A549 (cell line): ENCODE data around the gene SORT1. TPM values are rescaled to one million over a fixed set of nuclear protein-coding genes. Genes with fewer than 3 reads are reported as not detected.

Experiments
- ATAC-seq, 2 experiments: fragments of 200-7000 bp in 1 of 2; fragments of >200 bp in 1 of 2; cut with Nextera tagmentation in 1 of 2; cut with Tn5 transposase in 1 of 2; 3 replicates each; pipeline versions ENCODE4 v1.8.0 to v1.9.1; 2018 to 2020; ENCODE audit warnings: mild to moderate bottlenecking in 1 of 2, moderate library complexity in 1 of 2
- CTCF ChIA-PET: fragments of 300-600 bp; sonication (Branson Sonifier 250); formaldehyde crosslinking; extraction: SDS; loops from one replicate; lab custom pipeline; 2021; ENCODE audit warnings: antibody characterized with exemption, inconsistent platforms; lab: Yijun Ruan, JAX
- POLR2A ChIA-PET: fragments of 350-600 bp; formaldehyde crosslinking; extraction: SDS; loops from one replicate; lab custom pipeline; 2021; ENCODE audit warnings: antibody characterized with exemption, inconsistent platforms; lab: Yijun Ruan, JAX
- DNase-seq, 2 experiments: peaks; one replicate each; pipeline versions ENCODE4 v3.0.0 to v3.0.0-alpha.2; 2011 to 2016; ENCODE audit warnings: low read depth in 1 of 2, low spot score in 1 of 2
- FAIRE-seq: peaks from 2 replicates; lab custom pipeline; 2011; peaks lifted over from hg19 to GRCh38; lab: Jason Lieb, UNC
- H3K27ac ChIP-seq, 2 experiments: fragments of >200 bp; sonication (Bioruptor Twin); formaldehyde crosslinking; 3 replicates each; pipeline ENCODE4 v1.5.1; 2016 to 2017
- H3K4me1 ChIP-seq: fragments of >200 bp; sonication (Bioruptor Twin); formaldehyde crosslinking; 3 replicates; pipeline ENCODE4 v1.6.1; 2016
- H3K4me2 ChIP-seq: fragments of >200 bp; sonication (Bioruptor Twin); formaldehyde crosslinking; 3 replicates; pipeline ENCODE4 v1.6.1; 2016
- H3K4me3 ChIP-seq: fragments of >200 bp; sonication (Bioruptor Twin); formaldehyde crosslinking; 3 replicates; pipeline ENCODE4 v1.5.1; 2016
- H3K9me3 ChIP-seq: fragments of >200 bp; sonication (Bioruptor Twin); formaldehyde crosslinking; 3 replicates; pipeline ENCODE4 v1.6.1; 2016
- BHLHE40 ChIP-seq: IDR thresholded peaks from 2 replicates; pipeline ENCODE4 v1.6.1; 2012; ENCODE audit warnings: low read depth, low read length, inconsistent platforms
- EHMT2 ChIP-seq: fragments of 200-600 bp; sonication (generic); IDR thresholded peaks from 2 replicates; pipeline ENCODE4 v1.6.1; 2016; ENCODE audit warnings: antibody characterized with exemption, low read depth, mild to moderate bottlenecking, moderate library complexity
- EP300 ChIP-seq, 2 experiments: fragments of >200 bp; sonication (Bioruptor Twin); formaldehyde crosslinking; IDR thresholded peaks; 2 replicates in 1 of 2; 3 replicates in 1 of 2; pipeline ENCODE4 v1.6.1; 2016 to 2017
- FOSL2 ChIP-seq, 2 experiments: fragments of 450-650 bp in 1 of 2; fragments of >200 bp in 1 of 2; sonication (Bioruptor Twin) in 1 of 2; formaldehyde crosslinking; IDR thresholded peaks; 2 replicates each; pipeline versions ENCODE4 v1.5.0 to v1.6.1; 2016 to 2020; ENCODE audit warnings: mild to moderate bottlenecking in 1 of 2, moderate library complexity in 1 of 2
- FOXS1 ChIP-seq: fragments of 250-450 bp; sonication (Bioruptor Pico); IDR thresholded peaks from 2 replicates; pipeline ENCODE4 v1.5.0; 2020; ENCODE audit warnings: mild to moderate bottlenecking, moderate library complexity
- GATA3 ChIP-seq: IDR thresholded peaks from 2 replicates; pipeline ENCODE4 v1.6.1; 2012; ENCODE audit warnings: borderline replicate concordance
- HDAC2 ChIP-seq: fragments of 200-600 bp; sonication (generic); IDR thresholded peaks from 2 replicates; pipeline ENCODE4 v1.6.1; 2016
- HOXA7 ChIP-seq: fragments of 250-450 bp; sonication (Bioruptor Pico); IDR thresholded peaks from 2 replicates; pipeline ENCODE4 v1.5.0; 2020; ENCODE audit warnings: mild to moderate bottlenecking, moderate library complexity
- JUN ChIP-seq, 2 experiments: fragments of >200 bp; sonication (Bioruptor Twin); formaldehyde crosslinking; IDR thresholded peaks; 2 replicates in 1 of 2; 3 replicates in 1 of 2; pipeline ENCODE4 v1.6.1; 2016 to 2017
- JUNB ChIP-seq: fragments of >200 bp; sonication (Bioruptor Twin); formaldehyde crosslinking; IDR thresholded peaks from 2 replicates; pipeline ENCODE4 v1.6.1; 2016
- KDM1A ChIP-seq: fragments of 200-600 bp; sonication (generic); IDR thresholded peaks from 2 replicates; pipeline ENCODE4 v1.6.1; 2016; ENCODE audit warnings: low read depth, mild to moderate bottlenecking
- MYC ChIP-seq: IDR thresholded peaks from 2 replicates; pipeline ENCODE4 v1.6.1; 2012; ENCODE audit warnings: mild to moderate bottlenecking, inconsistent platforms, low read length, improper control_type of control experiment, borderline replicate concordance
- NPAS2 ChIP-seq: fragments of 250-450 bp; sonication (Bioruptor Pico); IDR thresholded peaks from 2 replicates; pipeline ENCODE4 v1.8.0; 2022; ENCODE audit warnings: mild to moderate bottlenecking, moderate library complexity, borderline replicate concordance
- TP53 ChIP-seq: fragments of 250-450 bp; sonication (Bioruptor Pico); IDR thresholded peaks from 2 replicates; pipeline ENCODE4 v1.5.0; 2021; ENCODE audit warnings: mild to moderate bottlenecking, moderate library complexity
- ZFP36 ChIP-seq: fragments of 450-650 bp; IDR thresholded peaks from 2 replicates; pipeline ENCODE4 v1.6.1; 2014; ENCODE audit warnings: borderline replicate concordance; ENCODE audit not compliant: partially characterized antibody
- ZNF302 ChIP-seq: fragments of 250-450 bp; sonication (Bioruptor Pico); IDR thresholded peaks from 2 replicates; pipeline ENCODE4 v1.9.0; 2021; ENCODE audit warnings: inconsistent platforms, mild to moderate bottlenecking, moderate library complexity
- WGBS: methylation state at CpG from one replicate; pipeline ENCODE4 v1.1.6; 2017; ENCODE audit errors: missing lambda C conversion rate; 5-methylcytosine and 5-hydroxymethylcytosine counted together
- polyA plus RNA-seq, 4 experiments: library from polyadenylated mRNA; depleted of rRNA in 3 of 4; stranded (reverse); fragments of >200 nt; fragmentation: RNase III in 1 of 4; extraction: RNeasy Plus Mini Kit Qiagen cat#74134 plus additional on column Dnase treatment in 1 of 4; gene quantifications; 2 replicates in 3 of 4; 3 replicates in 1 of 4; pipeline ENCODE4 v1.2.3, GENCODE V29; 2011 to 2017
- TF ChIP-seq, protein P1 (sequence below): fragments of >200 bp; sonication (Bioruptor Twin); formaldehyde crosslinking; IDR thresholded peaks from 3 replicates; pipeline ENCODE4 v1.6.1; 2016

Gene SORT1
- polyA plus RNA-seq, 2 of the 4 experiments (the other 2 are of a cell fraction), result 6.0 to 14.7 TPM

DNA sequence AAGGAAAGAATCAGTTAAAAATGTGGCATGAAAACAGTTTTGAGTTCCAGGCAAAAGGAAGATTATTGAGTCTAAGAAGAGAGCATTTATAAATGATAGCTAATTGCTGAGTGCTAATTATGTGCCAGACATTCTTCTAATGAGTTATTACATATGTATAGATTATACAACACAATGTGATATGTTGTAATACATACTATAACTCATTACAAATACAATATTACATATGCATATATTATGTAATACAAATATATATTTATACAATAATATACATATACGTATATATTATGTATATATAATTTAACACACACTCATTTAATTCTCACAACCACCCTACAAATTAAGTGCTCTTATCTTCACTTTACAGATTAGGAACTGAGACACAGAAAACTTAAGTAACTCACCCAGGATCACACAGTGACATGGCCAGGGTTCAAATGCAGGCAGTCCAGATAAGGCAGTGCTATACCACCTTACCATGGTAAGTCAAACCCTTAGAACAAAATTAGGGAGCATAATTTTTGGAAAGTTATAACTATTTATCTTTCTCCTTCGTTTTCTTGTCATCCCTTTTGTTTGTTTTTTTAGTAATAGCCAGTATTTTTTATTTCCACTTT is 4.0 kb downstream of the SORT1 start:
- WGBS, result 51% methylated on average over 2 of the region's 2 CpGs
- H3K27ac ChIP-seq, result no peak overlapping the region
- DNase-seq, result no peak
- TF ChIP-seq HDAC2 (no peak), JUNB (no peak), GATA3 (no peak), EHMT2 (no peak), NPAS2 (CRISPR knock-in tag) (no peak), EP300 (IDR thresholded peaks at IDR 0.05) (no peak)
- TF ChIP-seq, protein P1, sequence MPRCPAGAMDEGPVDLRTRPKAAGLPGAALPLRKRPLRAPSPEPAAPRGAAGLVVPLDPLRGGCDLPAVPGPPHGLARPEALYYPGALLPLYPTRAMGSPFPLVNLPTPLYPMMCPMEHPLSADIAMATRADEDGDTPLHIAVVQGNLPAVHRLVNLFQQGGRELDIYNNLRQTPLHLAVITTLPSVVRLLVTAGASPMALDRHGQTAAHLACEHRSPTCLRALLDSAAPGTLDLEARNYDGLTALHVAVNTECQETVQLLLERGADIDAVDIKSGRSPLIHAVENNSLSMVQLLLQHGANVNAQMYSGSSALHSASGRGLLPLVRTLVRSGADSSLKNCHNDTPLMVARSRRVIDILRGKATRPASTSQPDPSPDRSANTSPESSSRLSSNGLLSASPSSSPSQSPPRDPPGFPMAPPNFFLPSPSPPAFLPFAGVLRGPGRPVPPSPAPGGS, result no peak
- TF ChIP-seq, all 56 proteins: peak for 0
- ChIA-PET CTCF (interaction anchor here (1.3 to 1.8 kb wide), 4 partner anchors 10 to 129 kb away, joined by 3 to 9 read pairs (median 3); partner anchors contain the start of gene PSRC1), POLR2A (interaction anchor here (1.3 kb wide), 1 partner anchor 111 kb away, joined by 3 read pairs; the partner anchor contains the start of gene PSRC1)
- no peak overlapping the region for H3K4me3 ChIP-seq
- FAIRE-seq (no peak), ATAC-seq (no peak)
- no peaks in the 10 kb centered on the region for H3K9me3 ChIP-seq
- peaks cover 34% of the 10 kb centered on the region for H3K4me1 ChIP-seq
- peak overlapping the region; percentile 57 for H3K4me2 ChIP-seq

DNA sequence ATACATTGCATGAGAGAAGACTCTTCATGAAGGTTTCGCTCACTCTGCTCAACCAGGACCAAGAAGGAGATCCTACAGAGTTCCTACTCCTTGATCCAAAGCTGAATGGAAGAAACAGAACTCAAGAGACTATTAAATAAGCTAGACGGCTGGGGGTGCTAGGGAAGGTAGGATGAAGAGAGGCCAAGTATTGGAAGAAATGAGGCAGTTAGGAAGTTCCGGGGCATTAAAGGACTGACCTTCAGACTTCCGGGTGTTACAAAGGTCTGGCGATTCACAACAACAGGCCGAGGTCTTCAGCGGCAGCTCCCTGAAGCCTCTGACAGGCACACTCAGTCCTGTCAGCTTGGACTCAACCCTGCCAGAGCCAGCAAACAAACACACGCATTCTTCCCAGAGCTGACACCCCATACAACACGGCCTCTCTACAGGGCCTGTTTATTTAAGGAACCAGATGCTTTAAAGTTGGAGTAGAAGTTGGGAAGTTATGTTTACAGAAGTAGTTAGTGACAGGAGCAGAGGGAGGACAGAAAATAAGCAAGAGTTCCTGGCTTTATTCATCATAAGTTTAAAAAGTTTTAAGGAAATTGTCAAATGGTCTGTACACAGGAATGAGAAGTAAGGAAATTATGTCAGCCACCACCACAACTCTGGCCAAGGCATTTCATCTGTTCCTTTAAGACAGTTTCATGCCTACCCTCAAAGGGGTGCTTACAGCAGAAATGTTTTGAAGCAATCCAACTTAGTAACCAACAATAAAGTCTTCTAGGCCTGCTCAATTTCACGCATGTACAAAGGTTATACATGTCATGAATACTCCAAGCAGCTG is 4.7 kb downstream of the SORT1 start:
- peak in 1 of 2 experiments; percentile 45; a peak in 3 of 6 replicates for ATAC-seq
- POLR2A ChIA-PET, result interaction anchor here (1.3 kb wide), 1 partner anchor 110 kb away, joined by 3 read pairs; the partner anchor contains the start of gene PSRC1
- peak overlapping the region; percentile 57 for H3K4me2 ChIP-seq
- H3K9me3 ChIP-seq, result no peaks in the 10 kb centered on the region
- FAIRE-seq, result no peak
- H3K27ac ChIP-seq, result peak overlapping the region in 1 of 2 experiments; percentile 66; a peak in 2 of 6 replicates
- no peak for TF ChIP-seq HOXA7 (CRISPR knock-in tag)
- TF ChIP-seq FOXS1 (CRISPR knock-in tag), result no peak
- no peak for TF ChIP-seq MYC
- H3K4me1 ChIP-seq, result peaks cover 29% of the 10 kb centered on the region; the same call in 2 of the 3 replicates
- H3K4me3 ChIP-seq, result no peak overlapping the region
- CTCF ChIA-PET, result interaction anchor here (0.6 to 1.8 kb wide), 5 partner anchors 10 to 330 kb away, joined by 3 to 9 read pairs (median 3); partner anchors contain the start of gene PSRC1
- DNase-seq, result peak in 1 of 2 experiments; percentile 18
- 30% methylated on average over 10 of the region's 10 CpGs for WGBS

DNA sequence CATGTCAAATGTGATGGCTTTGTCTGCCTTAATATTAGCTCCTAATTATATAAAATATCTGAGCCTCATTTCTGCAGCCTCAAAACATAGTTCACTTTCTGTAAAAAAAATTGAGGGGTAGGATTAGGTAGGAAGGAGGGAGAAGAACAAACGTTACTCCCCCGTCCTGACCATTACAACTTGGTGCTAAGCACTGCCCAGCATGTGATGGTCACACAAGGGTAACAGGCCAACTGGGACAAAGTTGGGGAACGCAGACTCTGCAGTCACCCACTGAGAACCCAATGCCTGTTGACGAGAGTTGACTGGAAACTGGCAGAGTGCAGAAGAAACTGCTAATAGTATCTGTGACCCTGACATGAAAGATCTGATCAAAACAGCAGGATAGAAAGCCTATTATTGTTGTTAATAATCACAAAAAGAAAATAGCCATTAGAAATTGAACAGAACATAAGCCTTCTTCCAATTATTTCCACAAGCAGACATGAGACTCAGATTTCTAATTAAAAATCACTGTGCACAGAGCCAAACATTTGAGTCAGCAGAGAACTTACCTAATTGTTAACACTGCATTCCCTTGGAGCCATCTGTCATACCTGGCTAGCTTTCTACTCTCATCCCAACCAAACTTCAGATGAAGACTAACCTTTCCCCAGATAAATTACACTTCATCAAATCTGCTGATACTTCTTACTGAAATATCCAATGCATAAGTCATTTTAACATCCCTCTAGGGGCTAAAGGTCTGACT is 5.5 kb downstream of the SORT1 start:
- Histone ChIP-seq H3K4me1 (peaks cover 29% of the 10 kb centered on the region; the same call in 2 of the 3 replicates), H3K4me2 (peak overlapping the region; percentile 57), H3K4me3 (no peak overlapping the region), H3K9me3 (no peaks in the 10 kb centered on the region), H3K27ac (peak overlapping the region in 1 of 2 experiments; percentile 66; a peak in 1 of 6 replicates)
- ATAC-seq (no peak), FAIRE-seq (no peak), DNase-seq (no peak)
- 84% methylated on average over 4 of the region's 4 CpGs for WGBS
- ChIA-PET CTCF (interaction anchor here (0.6 to 1.8 kb wide), 5 partner anchors 9 to 330 kb away, joined by 3 to 9 read pairs (median 3); no protein-coding TSS in a partner anchor), POLR2A (interaction anchor here (1.3 kb wide), 1 partner anchor 109 kb away, joined by 3 read pairs; the partner anchor contains the start of gene PSRC1)
- TF ChIP-seq TP53 (CRISPR knock-in tag) (no peak), KDM1A (no peak), FOXS1 (CRISPR knock-in tag) (no peak), ZFP36 (no peak), ZNF302 (CRISPR knock-in tag) (no peak), BHLHE40 (no peak), JUN (IDR thresholded peaks at IDR 0.05) (no peak), FOSL2 (IDR thresholded peaks at IDR 0.05) (no peak), FOSL2 (CRISPR knock-in tag; IDR thresholded peaks at IDR 0.05) (no peak)
